H9 (cell line): ENCODE measurements around the gene P2RX6. TPM values are rescaled to one million over a fixed set of nuclear protein-coding genes. Genes with fewer than 3 reads are reported as not detected.
A peak's percentile ranks its signal among the peaks of the same experiment; 100 is the strongest.

Experiments
- DNase-seq: peaks from one replicate; pipeline ENCODE4 v3.0.0-alpha.2; 2017
- H2AFZ ChIP-seq: one replicate; pipeline ENCODE4 v1.6.1; 2013; ENCODE audit warnings: mild to moderate bottlenecking, low read length, control low read depth, moderate library complexity
- H2AK5ac ChIP-seq: 2 replicates; pipeline ENCODE4 v1.6.1; 2013; ENCODE audit warnings: low read length, control low read depth, mixed read lengths; ENCODE audit not compliant: insufficient read length
- H2BK120ac ChIP-seq: one replicate; pipeline ENCODE4 v1.6.1; 2013; ENCODE audit warnings: low read depth, mild to moderate bottlenecking, low read length, control low read depth, inconsistent platforms; ENCODE audit not compliant: poor library complexity, severe bottlenecking
- H2BK12ac ChIP-seq: 2 replicates; pipeline ENCODE4 v1.6.1; 2013; ENCODE audit warnings: low read length, control low read depth, mixed read lengths, low read depth; ENCODE audit not compliant: insufficient read length
- H2BK15ac ChIP-seq: 2 replicates; pipeline ENCODE4 v1.6.1; 2013; ENCODE audit warnings: low read depth, low read length, control low read depth
- H2BK20ac ChIP-seq: one replicate; pipeline ENCODE4 v1.6.1; 2013; ENCODE audit warnings: low read depth, mild to moderate bottlenecking, low read length, control low read depth, inconsistent platforms; ENCODE audit not compliant: poor library complexity, severe bottlenecking
- H2BK5ac ChIP-seq: 2 replicates; pipeline ENCODE4 v1.6.1; 2013; ENCODE audit warnings: low read length, control low read depth, mixed read lengths; ENCODE audit not compliant: insufficient read length
- H3K14ac ChIP-seq: 2 replicates; pipeline ENCODE4 v1.6.1; 2013; ENCODE audit warnings: low read length, control low read depth; ENCODE audit not compliant: insufficient read depth
- H3K18ac ChIP-seq: 2 replicates; pipeline ENCODE4 v1.6.1; 2013; ENCODE audit warnings: low read depth, mild to moderate bottlenecking, mixed read lengths, low read length, control low read depth; ENCODE audit not compliant: insufficient read length
- H3K23ac ChIP-seq: 2 replicates; pipeline ENCODE4 v1.6.1; 2013; ENCODE audit warnings: low read length, control low read depth, mixed read lengths, low read depth; ENCODE audit not compliant: insufficient read length
- H3K23me2 ChIP-seq: 2 replicates; pipeline ENCODE4 v1.6.1; 2013; ENCODE audit warnings: low read depth, mild to moderate bottlenecking, mixed read lengths, low read length, control low read depth; ENCODE audit not compliant: insufficient read length, poor library complexity, severe bottlenecking
- H3K27ac ChIP-seq: 2 replicates; pipeline ENCODE4 v1.5.1; 2013; ENCODE audit warnings: low read length, control low read depth, mixed read lengths, low read depth; ENCODE audit not compliant: insufficient read length
- H3K27me3 ChIP-seq: 2 replicates; pipeline ENCODE4 v1.6.1; 2013; ENCODE audit warnings: low read length, control low read depth, inconsistent platforms; ENCODE audit not compliant: insufficient read depth
- H3K4ac ChIP-seq: 2 replicates; pipeline ENCODE4 v1.6.1; 2013; ENCODE audit warnings: low read depth, mild to moderate bottlenecking, control low read depth, inconsistent platforms, low read length, moderate library complexity
- H3K4me1 ChIP-seq: 2 replicates; pipeline ENCODE4 v1.6.1; 2013; ENCODE audit warnings: low read length, control low read depth, inconsistent platforms; ENCODE audit not compliant: insufficient read depth
- H3K4me2 ChIP-seq: 2 replicates; pipeline ENCODE4 v1.6.1; 2013; ENCODE audit warnings: low read length, control low read depth, mixed read lengths; ENCODE audit not compliant: insufficient read length, insufficient read depth
- H3K56ac ChIP-seq: 2 replicates; pipeline ENCODE4 v1.6.1; 2013; ENCODE audit warnings: low read depth, mild to moderate bottlenecking, mixed read lengths, low read length, control low read depth; ENCODE audit not compliant: insufficient read length
- H3K79me1 ChIP-seq: 2 replicates; pipeline ENCODE4 v1.6.1; 2013; ENCODE audit warnings: low read depth, mild to moderate bottlenecking, moderate library complexity, low read length, control low read depth, inconsistent platforms; ENCODE audit not compliant: insufficient read depth, poor library complexity, severe bottlenecking
- H3K79me2 ChIP-seq: 2 replicates; pipeline ENCODE4 v1.6.1; 2013; ENCODE audit warnings: low read length, control low read depth, inconsistent platforms; ENCODE audit not compliant: insufficient read depth
- H3K9ac ChIP-seq: 2 replicates; pipeline ENCODE4 v1.6.1; 2013; ENCODE audit warnings: low read length, control low read depth, mixed read lengths; ENCODE audit not compliant: insufficient read length; ENCODE audit errors: extremely low read depth
- H3K9me3 ChIP-seq: one replicate; pipeline ENCODE4 v1.6.1; 2013; ENCODE audit warnings: low read depth, low read length, inconsistent platforms; ENCODE audit not compliant: control insufficient read depth
- H3T11ph ChIP-seq: one replicate; pipeline ENCODE4 v1.6.1; 2013; ENCODE audit warnings: mild to moderate bottlenecking, low read length, control low read depth, inconsistent platforms
- H4K20me1 ChIP-seq: one replicate; pipeline ENCODE4 v1.6.1; 2013; ENCODE audit not compliant: control insufficient read depth, insufficient read length, insufficient read depth
- H4K5ac ChIP-seq: 2 replicates; pipeline ENCODE4 v1.6.1; 2013; ENCODE audit warnings: low read depth, mild to moderate bottlenecking, mixed read lengths, low read length, control low read depth; ENCODE audit not compliant: insufficient read length
- H4K8ac ChIP-seq: replicated peaks from 2 replicates; pipeline ENCODE4 v1.6.1; 2013; ENCODE audit warnings: low read length, control low read depth, mixed read lengths, low read depth; ENCODE audit not compliant: insufficient read length
- H4K91ac ChIP-seq: 2 replicates; pipeline ENCODE4 v1.6.1; 2013; ENCODE audit warnings: low read depth, mild to moderate bottlenecking, moderate library complexity, mixed read lengths, low read length, control low read depth; ENCODE audit not compliant: insufficient read length
- H3K27ac Mint-ChIP-seq, 3 experiments: 2 replicates in 2 of 3; 3 replicates in 1 of 3; pipeline ENCODE4 v1.8.0; 2020 to 2021; ENCODE audit warnings: mixed read lengths in 3 of 3, mild to moderate bottlenecking in 1 of 3, moderate library complexity in 1 of 3
- H3K27me3 Mint-ChIP-seq: 2 replicates; pipeline ENCODE4 v1.8.0; 2021; ENCODE audit warnings: low read depth, mild to moderate bottlenecking, moderate library complexity, mixed read lengths
- H3K36me3 Mint-ChIP-seq, 3 experiments: 2 replicates in 2 of 3; 3 replicates in 1 of 3; pipeline ENCODE4 v1.8.0; 2020 to 2021; ENCODE audit warnings: low read depth in 3 of 3, mixed read lengths in 3 of 3; ENCODE audit not compliant: insufficient read depth in 1 of 3
- H3K4me1 Mint-ChIP-seq, 2 experiments: 2 replicates each; pipeline ENCODE4 v1.8.0; 2020; ENCODE audit warnings: mixed read lengths in 2 of 2
- H3K4me3 Mint-ChIP-seq, 2 experiments: 2 replicates in 1 of 2; 3 replicates in 1 of 2; pipeline ENCODE4 v1.8.0; 2020 to 2021; ENCODE audit warnings: mild to moderate bottlenecking in 2 of 2, mixed read lengths in 2 of 2, moderate library complexity in 1 of 2
- H3K9me3 Mint-ChIP-seq, 2 experiments: 2 replicates in 1 of 2; 3 replicates in 1 of 2; pipeline ENCODE4 v1.8.0; 2020; ENCODE audit warnings: mild to moderate bottlenecking in 2 of 2, mixed read lengths in 2 of 2, moderate library complexity in 1 of 2
- CTCF ChIP-seq: fragments of 200-600 bp; sonication (generic); conservative IDR thresholded peaks from 3 replicates; pipeline ENCODE4 v1.8.0; 2021; ENCODE audit warnings: antibody characterized with exemption, mild to moderate bottlenecking
- WGBS: extraction: QIAGEN DNeasy Blood & Tissue Kit; methylation state at CpG from one replicate; pipeline ENCODE4 v1.1.7; 2013; ENCODE audit warnings: missing lambda C conversion rate, low lambda C conversion rate, mixed read lengths; ENCODE audit not compliant: insufficient read length; ENCODE audit errors: extremely low coverage; 5-methylcytosine and 5-hydroxymethylcytosine counted together
- total RNA-seq: library from RNA; stranded (reverse); gene quantifications from 2 replicates; pipeline ENCODE4 v1.2.1, GENCODE V29; 2021

P2RX6 gene
- total RNA-seq, 1 experiment from 2014 or later, result not detected

GRCh38 chr22:20979940-20980453 lies 35.0 kb upstream of the P2RX6 start:
- H3K23me2 ChIP-seq, result peaks cover 14% of the 10 kb centered on the region
- no peak overlapping the region for H3K23ac ChIP-seq
- no peak overlapping the region for H2BK5ac ChIP-seq
- no peak overlapping the region for H2AK5ac ChIP-seq
- no peaks in the 10 kb centered on the region for H3K79me2 ChIP-seq
- no peaks in the 10 kb centered on the region; the same call in 1 of the 2 replicates for H3K27me3 ChIP-seq
- Mint-ChIP-seq H3K4me1 (peaks cover 28 to 30% of the 10 kb centered on the region in 2 experiments), H3K9me3 (peaks cover 13 to 15% of the 10 kb centered on the region in 2 experiments), H3K27ac (peak overlapping the region in 1 of 3 experiments; percentile 97; a peak in 1 of 7 replicates), H3K27me3 (peaks cover 50% of the 10 kb centered on the region), H3K36me3 (peaks cover 4 to 15% (median 7%) of the 10 kb centered on the region in 3 experiments; a peak in 5 of 7 replicates), H3K4me3 (peak overlapping the region; percentile 49 to 74; a peak in 4 of 5 replicates)
- no peak overlapping the region for H4K5ac ChIP-seq
- H3T11ph ChIP-seq, result no peak overlapping the region
- H2BK15ac ChIP-seq, result no peak overlapping the region
- no peaks in the 10 kb centered on the region for H3K9me3 ChIP-seq
- no peak overlapping the region for H3K4ac ChIP-seq
- H3K56ac ChIP-seq, result no peak overlapping the region
- peak overlapping the region; percentile 42 for H3K4me2 ChIP-seq
- H4K8ac ChIP-seq, result no peak overlapping the region
- H3K18ac ChIP-seq, result peak overlapping the region; percentile 58
- no peaks in the 10 kb centered on the region for H4K20me1 ChIP-seq
- H3K9ac ChIP-seq, result peak overlapping the region; percentile 35
- no peak overlapping the region for H2BK20ac ChIP-seq
- no peak for TF ChIP-seq CTCF
- no peak overlapping the region for H4K91ac ChIP-seq
- WGBS, result no CpG with 5 or more reads among the region's 13 CpGs
- no peak overlapping the region for H3K27ac ChIP-seq
- no peak overlapping the region for H2BK120ac ChIP-seq
- peak overlapping the region; percentile 80; the same call in 1 of the 2 replicates for H3K14ac ChIP-seq
- DNase-seq, result peak; percentile 49
- H2BK12ac ChIP-seq, result no peak overlapping the region
- H3K79me1 ChIP-seq, result no peaks in the 10 kb centered on the region
- H2AFZ ChIP-seq, result no peak overlapping the region
- H3K4me1 ChIP-seq, result 0 out of 2 replicates have a peak, but pooled peaks cover 2% of the 10 kb centered on the region
